Measurements from ENCODE around the gene WASL.

DNA sequence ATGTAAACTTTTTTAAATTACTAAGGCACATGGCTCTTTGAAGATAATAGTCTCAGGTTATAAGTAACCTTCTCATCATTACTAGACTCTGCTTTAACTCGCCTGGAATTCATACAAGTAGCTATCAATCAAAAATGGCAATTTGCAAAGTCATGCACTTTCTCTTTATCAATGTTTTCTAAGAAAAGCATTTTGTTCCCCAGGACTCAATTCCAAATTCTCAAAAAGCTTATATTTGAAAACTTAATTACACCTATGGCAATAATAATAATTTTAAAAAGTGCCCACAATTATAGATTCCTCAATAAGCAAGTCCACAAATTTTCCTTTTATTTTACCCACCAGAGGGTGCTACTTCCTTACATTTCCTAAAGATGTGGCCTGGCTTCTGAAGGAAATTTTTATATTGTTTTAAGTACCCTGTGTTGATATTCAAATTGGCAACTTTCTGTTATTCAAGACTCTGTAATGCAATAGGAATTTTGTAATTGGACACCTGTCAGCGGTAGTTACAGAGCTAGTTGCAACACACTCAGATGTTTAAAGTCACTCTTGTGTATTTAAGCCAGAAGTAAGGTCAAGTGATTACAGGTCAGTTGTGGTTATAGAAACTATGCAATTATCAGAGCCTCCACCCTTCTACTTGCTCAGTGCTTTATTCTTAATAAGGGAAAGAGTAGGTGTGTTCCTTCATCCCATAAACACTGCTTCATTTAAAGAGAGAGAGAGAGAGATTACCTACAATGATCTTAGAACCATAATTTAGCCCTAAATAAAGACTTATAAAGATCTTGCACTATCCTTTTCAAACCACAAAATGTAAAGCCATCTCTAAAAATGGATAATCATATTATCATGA, 49.1 kb upstream of the WASL start:
- no peak for TF ChIP-seq POLR2A (IDR thresholded peaks at IDR 0.05)
- TF ChIP-seq, protein P1, sequence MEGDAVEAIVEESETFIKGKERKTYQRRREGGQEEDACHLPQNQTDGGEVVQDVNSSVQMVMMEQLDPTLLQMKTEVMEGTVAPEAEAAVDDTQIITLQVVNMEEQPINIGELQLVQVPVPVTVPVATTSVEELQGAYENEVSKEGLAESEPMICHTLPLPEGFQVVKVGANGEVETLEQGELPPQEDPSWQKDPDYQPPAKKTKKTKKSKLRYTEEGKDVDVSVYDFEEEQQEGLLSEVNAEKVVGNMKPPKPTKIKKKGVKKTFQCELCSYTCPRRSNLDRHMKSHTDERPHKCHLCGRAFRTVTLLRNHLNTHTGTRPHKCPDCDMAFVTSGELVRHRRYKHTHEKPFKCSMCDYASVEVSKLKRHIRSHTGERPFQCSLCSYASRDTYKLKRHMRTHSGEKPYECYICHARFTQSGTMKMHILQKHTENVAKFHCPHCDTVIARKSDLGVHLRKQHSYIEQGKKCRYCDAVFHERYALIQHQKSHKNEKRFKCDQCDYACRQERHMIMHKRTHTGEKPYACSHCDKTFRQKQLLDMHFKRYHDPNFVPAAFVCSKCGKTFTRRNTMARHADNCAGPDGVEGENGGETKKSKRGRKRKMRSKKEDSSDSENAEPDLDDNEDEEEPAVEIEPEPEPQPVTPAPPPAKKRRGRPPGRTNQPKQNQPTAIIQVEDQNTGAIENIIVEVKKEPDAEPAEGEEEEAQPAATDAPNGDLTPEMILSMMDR (IDR thresholded peaks at IDR 0.05): no peak
